Testis (tissue), 2 donors: ENCODE data around the gene NFKBIZ.

Source experiments
- POLR2A ChIP-seq: fragments of 450-650 bp; IDR thresholded peaks from one replicate; pipeline ENCODE4 v1.6.1; 2017; ENCODE audit warnings: antibody characterized with exemption, mild to moderate bottlenecking, moderate library complexity
- TF ChIP-seq, protein P1 (sequence below), 3 experiments: fragments of 450-650 bp in 2 of 3; fragments of 200-600 bp in 1 of 3; sonication (generic) in 1 of 3; IDR thresholded peaks; one replicate each; pipeline ENCODE4 v1.5.1; 2016 to 2019; ENCODE audit warnings: antibody characterized with exemption in 3 of 3, mild to moderate bottlenecking in 2 of 3, moderate library complexity in 1 of 3

DNA sequence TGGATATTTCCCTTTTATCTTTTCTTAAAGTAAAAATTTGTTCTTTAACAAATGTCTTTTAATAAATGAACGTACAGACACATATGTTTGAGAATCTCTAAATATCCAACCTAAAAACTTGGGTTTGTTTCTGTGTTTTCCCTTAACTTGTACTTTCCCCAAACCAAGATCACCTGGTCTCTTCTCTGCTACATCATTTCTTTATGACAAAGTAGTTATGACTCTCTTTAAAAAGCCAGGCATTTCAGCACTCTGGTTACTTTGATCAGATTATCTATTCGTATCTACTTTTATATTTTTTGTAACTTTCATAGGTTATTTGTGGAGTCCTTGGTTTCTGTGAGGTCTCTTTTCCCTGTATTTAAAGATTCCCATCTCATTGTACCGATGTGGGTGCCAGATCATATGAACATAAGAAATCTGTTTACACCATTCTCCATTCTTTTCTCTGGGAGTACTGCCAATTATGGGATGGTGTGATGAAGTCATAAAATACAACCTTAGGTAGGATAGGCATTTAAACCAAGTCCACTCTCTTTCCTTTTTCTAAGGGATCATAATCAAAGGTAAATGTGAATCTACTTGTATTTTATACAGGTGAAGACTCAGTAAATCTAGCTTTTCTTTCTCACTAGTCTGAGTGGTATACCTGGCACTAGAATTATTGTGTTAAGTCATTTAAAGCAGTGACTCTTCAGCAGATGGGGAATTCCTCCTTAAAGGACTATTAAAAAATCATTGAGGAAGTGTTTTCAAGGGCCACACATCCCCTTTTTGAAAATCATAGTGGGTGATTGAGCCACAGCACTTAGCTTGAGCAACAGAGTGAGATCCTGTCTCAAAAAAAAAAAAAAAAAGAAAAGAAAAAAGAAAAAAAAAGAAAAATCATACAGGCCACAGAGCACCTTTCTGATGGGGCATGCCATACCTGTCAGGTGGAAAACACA lies 12.4 kb upstream of the NFKBIZ start:
- no peak for TF ChIP-seq POLR2A
- TF ChIP-seq, protein P1, sequence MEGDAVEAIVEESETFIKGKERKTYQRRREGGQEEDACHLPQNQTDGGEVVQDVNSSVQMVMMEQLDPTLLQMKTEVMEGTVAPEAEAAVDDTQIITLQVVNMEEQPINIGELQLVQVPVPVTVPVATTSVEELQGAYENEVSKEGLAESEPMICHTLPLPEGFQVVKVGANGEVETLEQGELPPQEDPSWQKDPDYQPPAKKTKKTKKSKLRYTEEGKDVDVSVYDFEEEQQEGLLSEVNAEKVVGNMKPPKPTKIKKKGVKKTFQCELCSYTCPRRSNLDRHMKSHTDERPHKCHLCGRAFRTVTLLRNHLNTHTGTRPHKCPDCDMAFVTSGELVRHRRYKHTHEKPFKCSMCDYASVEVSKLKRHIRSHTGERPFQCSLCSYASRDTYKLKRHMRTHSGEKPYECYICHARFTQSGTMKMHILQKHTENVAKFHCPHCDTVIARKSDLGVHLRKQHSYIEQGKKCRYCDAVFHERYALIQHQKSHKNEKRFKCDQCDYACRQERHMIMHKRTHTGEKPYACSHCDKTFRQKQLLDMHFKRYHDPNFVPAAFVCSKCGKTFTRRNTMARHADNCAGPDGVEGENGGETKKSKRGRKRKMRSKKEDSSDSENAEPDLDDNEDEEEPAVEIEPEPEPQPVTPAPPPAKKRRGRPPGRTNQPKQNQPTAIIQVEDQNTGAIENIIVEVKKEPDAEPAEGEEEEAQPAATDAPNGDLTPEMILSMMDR (IDR thresholded peaks at IDR 0.05): no peak
